Stimulated activated CD8-positive, alpha-beta memory T cell treated with anti-CD3 and anti-CD28 coated beads, Interleukin-15, amount 100 ng/mL, for 4 hours (primary cell): ENCODE data around the gene ABT1.

Experiments used
- DNase-seq, 2 donors: peaks; one replicate each; pipeline ENCODE4 v3.0.0-alpha.2; 2020; ENCODE audit warnings: low read depth in 2 of 2

ABT1 gene

GRCh38 chr6:26571592-26572296 is 25.0 kb upstream of the ABT1 start:
- DNase-seq = no peak

- no peak for DNase-seq
These were observed 21.2 kb upstream of the ABT1 start for GRCh38 chr6:26575494-26575939.

DNA sequence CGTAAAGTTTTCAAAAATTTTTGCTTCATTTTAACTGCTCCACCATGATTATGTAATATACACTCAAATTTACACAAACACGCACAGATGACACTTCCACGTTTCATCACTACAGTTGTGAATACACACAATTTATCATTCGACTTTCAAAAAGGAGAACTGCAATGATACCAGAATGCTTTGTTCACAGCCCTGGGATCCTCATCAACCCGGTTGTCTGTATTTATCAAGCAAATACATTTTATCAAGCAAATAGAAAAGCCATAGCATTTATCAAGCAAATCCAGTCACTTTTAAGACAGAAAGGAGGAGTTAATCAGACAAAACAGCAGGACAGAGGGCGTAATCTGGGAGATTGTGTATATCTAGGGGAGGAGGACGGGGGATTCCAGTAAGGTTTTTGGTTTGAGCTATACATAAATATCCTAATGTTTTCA is 20.3 kb upstream of the ABT1 start:
- no peak for DNase-seq

DNA sequence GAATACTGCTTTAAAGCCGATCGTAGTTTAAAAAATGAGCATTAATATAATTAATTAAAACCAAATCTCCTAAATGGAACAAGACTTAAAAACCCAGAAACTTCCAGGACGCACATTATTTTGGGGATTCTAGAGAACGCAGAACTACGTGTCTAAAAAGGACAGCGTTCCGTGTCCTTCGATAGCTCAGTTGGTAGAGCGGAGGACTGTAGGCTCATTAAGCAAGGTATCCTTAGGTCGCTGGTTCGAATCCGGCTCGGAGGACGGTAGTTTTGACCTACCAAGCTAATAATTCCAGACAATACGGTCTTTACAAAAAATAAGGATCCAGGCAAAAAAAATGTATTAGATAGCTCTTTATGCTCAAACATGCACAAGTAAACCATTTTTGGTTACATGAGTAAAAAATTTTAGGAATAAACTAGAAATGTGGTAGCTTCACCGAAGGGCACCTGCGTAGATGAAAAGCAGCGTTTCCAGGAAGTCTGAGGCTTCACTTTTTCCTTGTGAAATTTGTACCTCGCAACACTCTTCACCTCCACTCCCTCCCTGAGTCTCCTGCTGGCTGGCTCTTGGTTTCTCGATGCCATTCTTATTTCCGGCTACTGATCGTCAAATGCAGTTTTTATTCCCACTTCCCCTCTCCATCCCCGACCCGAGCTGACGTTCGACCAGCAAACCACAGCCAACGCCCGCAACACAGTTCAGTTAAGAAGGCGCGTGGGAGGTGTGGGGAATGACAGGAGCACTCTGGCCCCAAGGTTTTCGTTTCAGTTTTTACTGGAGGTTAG is 19.6 kb upstream of the ABT1 start:
- DNase-seq = peak in 1 of 2 donors; percentile 54

GRCh38 chr6:26577720-26578072 is 19.1 kb upstream of the ABT1 start:
- no peak for DNase-seq

GRCh38 chr6:26578279-26578678 is 18.5 kb upstream of the ABT1 start:
- DNase-seq = no peak

GRCh38 chr6:26578741-26579140 is 18.0 kb upstream of the ABT1 start:
- DNase-seq = no peak

DNA sequence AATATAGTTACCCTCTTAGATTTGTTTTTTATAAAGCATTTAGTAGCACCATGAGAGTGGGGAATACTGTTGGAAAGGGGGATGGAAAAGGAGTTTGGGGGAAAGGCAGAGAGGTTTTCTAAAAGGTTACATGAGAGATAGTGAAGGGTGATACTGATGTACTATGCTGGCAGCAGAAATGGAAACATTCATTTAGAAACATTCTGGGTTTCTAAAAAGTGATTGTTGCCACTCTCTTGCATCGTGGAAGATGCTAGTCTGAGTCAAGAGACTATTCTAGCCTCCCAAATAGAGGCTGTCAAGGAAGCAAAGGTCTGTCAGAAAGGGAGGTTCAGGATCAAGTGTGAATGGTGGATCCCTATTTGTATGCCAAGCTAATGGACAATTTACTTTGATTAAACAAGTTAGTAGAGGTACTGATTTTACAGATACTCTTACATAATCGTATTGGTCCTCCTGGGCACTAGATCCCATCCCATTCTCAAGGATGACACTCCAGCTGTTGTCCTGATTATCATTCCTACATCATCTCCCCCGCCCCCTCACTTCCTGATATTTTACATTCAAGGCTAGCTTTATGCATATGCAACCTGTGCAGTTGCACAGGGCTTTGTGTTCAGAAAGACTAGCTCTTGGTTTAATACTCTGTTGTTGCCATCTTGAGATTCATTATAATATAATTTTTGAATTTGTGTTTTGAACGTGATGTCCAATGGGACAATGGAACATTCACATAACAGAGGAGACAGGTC is 15.4 kb upstream of the ABT1 start:
- no peak for DNase-seq

DNA sequence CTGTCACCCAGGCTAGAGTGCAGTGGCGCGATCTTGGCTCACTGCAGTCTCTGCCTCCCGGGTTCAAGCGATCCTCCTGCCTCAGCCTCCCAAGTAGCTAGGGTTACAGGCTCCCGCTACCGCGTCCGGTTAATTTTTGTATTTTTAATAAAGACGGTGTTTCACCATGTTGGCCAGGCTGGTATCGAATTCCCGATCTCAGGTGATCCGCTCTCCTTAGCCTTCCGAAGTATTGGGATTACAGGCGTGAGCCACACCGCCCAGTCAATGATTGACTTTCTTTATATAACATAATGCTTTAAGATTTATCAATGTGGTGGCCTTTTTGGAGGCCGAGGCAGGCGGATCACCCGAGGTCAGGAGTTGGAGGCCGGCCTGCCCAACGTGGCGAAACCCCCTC is 7.8 kb upstream of the ABT1 start:
- no peak for DNase-seq

DNA sequence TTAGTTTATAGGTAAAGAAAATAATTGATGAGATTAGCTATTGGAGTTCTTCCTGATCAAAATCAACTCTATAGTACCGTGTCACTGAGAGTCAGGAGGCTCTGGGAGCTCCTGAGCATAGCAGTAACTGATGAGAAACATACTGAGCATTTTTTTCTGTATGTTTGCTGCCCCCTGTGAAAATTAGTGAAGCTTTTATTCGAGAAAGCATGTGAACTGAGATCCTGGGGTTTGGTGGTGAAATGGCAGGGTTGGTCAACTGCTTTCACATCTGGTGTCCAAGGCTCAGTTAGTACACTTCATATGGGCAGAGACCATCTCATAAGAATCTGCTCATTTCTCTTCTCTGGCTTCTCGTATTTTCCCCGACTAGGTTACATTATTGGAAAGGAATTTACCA is 4.1 kb upstream of the ABT1 start:
- DNase-seq = no peak

- no peak for DNase-seq
These were observed 3.2 kb upstream of the ABT1 start for GRCh38 chr6:26593278-26594130.

GRCh38 chr6:26594131-26594498 is 2.6 kb upstream of the ABT1 start:
- DNase-seq = no peak

- DNase-seq = no peak
These were observed 1.8 kb upstream of the ABT1 start for GRCh38 chr6:26594730-26595632.

DNA sequence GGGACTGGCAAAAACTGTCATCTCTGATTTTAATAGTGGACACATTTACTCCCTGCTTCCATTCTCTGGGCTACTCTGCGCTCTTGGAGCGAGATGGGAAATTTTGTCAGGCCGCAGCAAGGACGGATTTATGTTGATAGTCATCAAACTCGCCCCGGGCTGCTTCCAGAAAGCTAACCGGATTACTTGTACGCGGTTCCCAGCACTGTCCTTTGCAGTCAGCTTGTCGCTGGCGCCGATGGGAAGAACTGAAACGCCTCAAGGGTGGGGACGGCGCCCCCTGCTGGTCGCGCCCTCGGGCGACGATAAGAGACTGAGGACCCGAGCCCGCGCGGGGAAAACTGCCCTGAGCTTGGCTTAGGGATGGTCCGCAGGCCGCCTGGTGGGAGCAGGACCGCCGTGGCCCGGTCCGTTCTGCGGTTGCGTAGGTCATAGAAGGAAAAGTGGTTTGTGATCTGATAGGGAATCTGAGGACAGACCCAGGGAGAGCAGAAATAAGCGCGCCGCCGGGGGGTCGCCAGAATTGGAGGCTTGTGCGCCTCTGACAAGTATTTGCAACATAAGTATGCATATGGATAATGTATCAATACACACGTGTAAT is 984 bp upstream of the ABT1 start:
- DNase-seq = peak; percentile 69 to 71

GRCh38 chr6:26597389-26597766 is 625 bp downstream of the ABT1 start:
- DNase-seq = no peak

- DNase-seq = no peak
These were observed 1.1 kb downstream of the ABT1 start for GRCh38 chr6:26597821-26598220.

GRCh38 chr6:26598267-26598666 is 1.5 kb downstream of the ABT1 start:
- no peak for DNase-seq

GRCh38 chr6:26599134-26599533 is 2.4 kb downstream of the ABT1 start:
- DNase-seq = no peak

GRCh38 chr6:26599591-26599990 is 2.8 kb downstream of the ABT1 start:
- DNase-seq = no peak

GRCh38 chr6:26600759-26601158 is 4.0 kb downstream of the ABT1 start:
- DNase-seq = no peak
